ENCODE measurements around the gene TBL2.
"Not testable (repeated sequence)": the region's sequence is repeated elsewhere in the genome, so short reads cannot be mapped to it uniquely, and the experiment has no call there.

TBL2 gene

GRCh38 chr7:73570521-73570920 is 7.9 kb downstream of the TBL2 start:
- DNase-seq (ENCODE audit: low read depth in 3 of 3), result no peak

GRCh38 chr7:73569042-73569608 is 9.3 kb downstream of the TBL2 start:
- no peak for DNase-seq (ENCODE audit: low read depth in 3 of 3)

- DNase-seq (ENCODE audit: low read depth in 3 of 3), result no peak
Observed at GRCh38 chr7:73567846-73568685, 10.3 kb downstream of the TBL2 start.

GRCh38 chr7:73567140-73567539 is 11.2 kb downstream of the TBL2 start:
- DNase-seq (ENCODE audit: low read depth in 3 of 3), result no peak

GRCh38 chr7:73566431-73566830 is 11.9 kb downstream of the TBL2 start:
- not testable (repeated sequence) for DNase-seq (ENCODE audit: low read depth in 3 of 3)

- no peak for DNase-seq (ENCODE audit: low read depth in 3 of 3)
Observed at GRCh38 chr7:73565675-73566340, 12.6 kb downstream of the TBL2 start.

- no peak for DNase-seq (ENCODE audit: low read depth in 3 of 3)
Observed at GRCh38 chr7:73560109-73560835, 18.1 kb downstream of the TBL2 start.

GRCh38 chr7:73557397-73558257 is 20.8 kb downstream of the TBL2 start, which contains the start of gene BCL7B:
TSS of gene BCL7B (minus strand) at chr7:73557690. CDS start at chr7:73557578, 112 bp downstream.
- DNase-seq (ENCODE audit: low read depth in 3 of 3), result peak; percentile 57 to 63 (median 59)

- peak; percentile 79 to 83 (median 81) for DNase-seq (ENCODE audit: low read depth in 3 of 3)
Observed at GRCh38 chr7:73557108-73557396, 21.3 kb downstream of the TBL2 start.

- DNase-seq (ENCODE audit: low read depth in 3 of 3), result no peak
Observed at GRCh38 chr7:73556208-73557107, 21.9 kb downstream of the TBL2 start.

- DNase-seq (ENCODE audit: low read depth in 3 of 3), result no peak
Observed at GRCh38 chr7:73555411-73555982, 22.9 kb downstream of the TBL2 start.

GRCh38 chr7:73550093-73550492 is 28.3 kb downstream of the TBL2 start:
- not testable (repeated sequence) for DNase-seq (ENCODE audit: low read depth in 3 of 3)

- DNase-seq (ENCODE audit: low read depth in 3 of 3), result no peak
Observed at GRCh38 chr7:73549176-73549575, 29.2 kb downstream of the TBL2 start.

GRCh38 chr7:73547841-73548240 is 30.5 kb downstream of the TBL2 start:
- DNase-seq (ENCODE audit: low read depth in 3 of 3), result no peak

- no peak for DNase-seq (ENCODE audit: low read depth in 3 of 3)
Observed at GRCh38 chr7:73544678-73545077, 33.7 kb downstream of the TBL2 start.

- DNase-seq (ENCODE audit: low read depth in 3 of 3), result no peak
Observed at GRCh38 chr7:73541722-73542121, 36.7 kb downstream of the TBL2 start.

GRCh38 chr7:73539709-73540108 is 38.7 kb downstream of the TBL2 start:
- DNase-seq (ENCODE audit: low read depth in 3 of 3), result no peak

GRCh38 chr7:73538510-73538909 is 39.9 kb downstream of the TBL2 start:
- DNase-seq (ENCODE audit: low read depth in 3 of 3), result not testable (repeated sequence)

GRCh38 chr7:73537051-73537450 is 41.3 kb downstream of the TBL2 start:
- DNase-seq (ENCODE audit: low read depth in 3 of 3), result no peak

- DNase-seq (ENCODE audit: low read depth in 3 of 3), result no peak
Observed at GRCh38 chr7:73536479-73536878, 41.9 kb downstream of the TBL2 start.

Measured in stimulated activated CD4-positive, alpha-beta T cell treated with anti-CD3 and anti-CD28 coated beads, TNF-alpha, amount 100 ng/mL, for 4 hours (primary cell).